Neural cell (in vitro differentiated cells): ENCODE results near the gene LEUTX.

Experiments used
- CTCF ChIP-seq: fragments of 450-650 bp; IDR thresholded peaks from 2 replicates; pipeline ENCODE4 v1.5.1; 2014; ENCODE audit warnings: antibody characterized with exemption, mild to moderate bottlenecking, moderate library complexity; ENCODE audit not compliant: poor library complexity, severe bottlenecking
- POLR2AphosphoS5 ChIP-seq: IDR thresholded peaks from 2 replicates; pipeline ENCODE4 v1.6.1; 2012
- REST ChIP-seq: IDR thresholded peaks from 2 replicates; pipeline ENCODE4 v1.6.1; 2012; ENCODE audit warnings: borderline replicate concordance
- SMC3 ChIP-seq: fragments of 450-650 bp; conservative IDR thresholded peaks from 2 replicates; pipeline ENCODE4 v1.6.1; 2014; ENCODE audit warnings: antibody characterized with exemption, mild to moderate bottlenecking, moderate library complexity; ENCODE audit not compliant: poor library complexity
- TAF1 ChIP-seq: IDR thresholded peaks from 2 replicates; pipeline ENCODE4 v1.6.1; 2012; ENCODE audit warnings: low read depth

GRCh38 chr19:39759457-39760184, 19.0 kb upstream of the LEUTX start:
- TF ChIP-seq POLR2AphosphoS5 (no peak), CTCF (no peak), REST (no peak), SMC3 (no peak), TAF1 (no peak)
